RKO (cell line): ENCODE results near the gene TUBA3E.
"Not testable (repeated sequence)": the region's sequence is repeated elsewhere in the genome, so short reads cannot be mapped to it uniquely, and the experiment has no call there.

Source experiments
- DNase-seq: peaks from one replicate; pipeline ENCODE4 v3.0.0-alpha.2; 2016; ENCODE audit warnings: low spot score

TUBA3E gene

GRCh38 chr2:130162486-130162885 is 35.8 kb downstream of the TUBA3E start:
- not testable (repeated sequence) for DNase-seq

- not testable (repeated sequence) for DNase-seq
Measured at GRCh38 chr2:130160838-130161705, 37.2 kb downstream of the TUBA3E start.

DNA sequence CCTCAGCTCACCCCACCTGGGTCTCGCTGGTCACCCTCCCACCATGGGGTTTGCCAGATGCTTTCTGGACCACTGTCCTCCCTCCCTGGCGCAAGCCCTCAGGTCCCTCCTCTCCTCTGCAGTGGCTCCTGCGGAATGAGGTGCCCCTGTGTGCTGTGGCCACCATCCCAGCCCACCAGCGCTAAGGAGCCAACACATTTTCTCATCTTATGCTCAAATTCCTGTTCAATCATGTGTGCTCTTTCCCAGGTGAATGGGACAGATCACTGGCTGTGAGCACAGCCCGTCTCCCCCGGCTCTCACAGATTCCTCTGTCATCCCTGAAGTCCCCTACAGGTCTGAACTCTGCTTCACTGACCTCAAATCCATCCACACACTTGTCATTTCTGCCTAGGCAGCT is 38.1 kb downstream of the TUBA3E start:
- no peak for DNase-seq

GRCh38 chr2:130159376-130159775 is 38.9 kb downstream of the TUBA3E start:
- not testable (repeated sequence) for DNase-seq

- DNase-seq: no peak
Measured at GRCh38 chr2:130158631-130159030, 39.6 kb downstream of the TUBA3E start.

GRCh38 chr2:130157825-130158514 is 40.3 kb downstream of the TUBA3E start:
- DNase-seq: not testable (repeated sequence)

GRCh38 chr2:130157354-130157753 is 40.9 kb downstream of the TUBA3E start:
- DNase-seq: not testable (repeated sequence)

DNA sequence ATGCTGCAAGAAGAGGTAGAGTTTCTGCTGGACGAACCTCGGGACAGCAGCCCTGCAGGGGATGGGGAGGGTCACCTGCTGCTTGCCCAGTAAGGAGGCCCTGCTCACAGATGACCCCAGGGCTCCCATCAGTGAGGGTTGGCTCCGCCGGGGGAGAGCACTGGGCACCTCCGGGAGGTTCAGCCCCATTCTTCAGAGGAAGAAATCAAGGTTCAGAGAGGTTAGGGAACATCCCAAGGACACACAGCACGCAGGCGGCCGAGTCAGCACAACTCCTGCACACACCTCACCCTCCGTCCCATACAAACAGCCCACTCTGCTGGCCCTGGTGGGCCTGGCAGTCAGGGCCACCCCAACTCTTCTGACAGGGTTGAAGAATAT is 41.6 kb downstream of the TUBA3E start:
- no peak for DNase-seq

DNA sequence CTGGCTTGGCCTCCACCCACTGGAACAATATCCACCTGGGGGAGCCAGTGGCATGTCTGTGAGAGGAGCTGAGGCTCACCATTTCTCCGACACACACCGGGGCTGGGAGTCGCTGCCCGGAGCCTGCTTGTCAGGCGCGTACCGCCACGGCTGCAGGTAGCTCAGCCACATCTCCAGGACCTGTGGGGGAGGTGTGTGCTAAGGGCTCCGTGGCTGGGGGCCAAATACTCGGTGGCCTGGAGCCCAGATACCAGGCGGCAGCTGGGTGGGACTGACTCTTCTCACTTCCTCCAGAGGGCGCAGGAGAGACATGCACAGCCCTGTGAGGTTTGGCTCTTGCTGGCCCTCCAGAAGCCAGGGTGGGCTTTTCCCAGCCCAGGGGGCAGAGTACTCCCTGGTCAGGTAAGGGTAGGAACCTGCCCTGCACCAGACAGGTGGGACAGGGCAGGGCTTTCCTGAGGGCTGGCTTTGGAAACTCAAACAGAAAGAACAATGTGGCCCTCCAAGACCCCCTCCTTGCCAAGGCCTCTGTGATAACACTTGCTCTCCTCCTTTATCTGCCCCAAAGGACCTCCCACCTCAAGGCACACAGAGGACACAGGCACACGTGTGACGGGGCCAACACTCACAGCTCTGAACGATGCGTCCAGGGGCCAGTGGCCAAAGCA is 42.1 kb downstream of the TUBA3E start:
- DNase-seq: peak; percentile 42

- no peak for DNase-seq
Measured at GRCh38 chr2:130154773-130155765, 43.2 kb downstream of the TUBA3E start.

DNA sequence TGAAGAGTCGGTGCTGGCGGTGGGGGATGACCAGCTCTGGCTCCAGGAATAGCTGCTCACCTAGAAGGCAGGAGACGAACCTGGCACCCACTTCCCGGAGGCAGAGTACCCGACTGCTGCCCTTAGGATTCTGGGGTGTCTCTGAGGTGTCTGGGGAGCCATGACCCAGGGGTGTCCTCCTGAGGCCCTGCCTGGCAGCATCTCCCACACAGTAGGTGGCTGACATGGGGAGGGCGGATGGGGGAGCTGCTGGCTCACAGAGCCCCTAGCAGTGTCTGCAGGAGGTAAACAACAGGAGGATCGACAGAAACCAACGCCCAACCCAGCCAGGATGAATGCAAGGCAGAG is 43.8 kb downstream of the TUBA3E start:
- not testable (repeated sequence) for DNase-seq

DNA sequence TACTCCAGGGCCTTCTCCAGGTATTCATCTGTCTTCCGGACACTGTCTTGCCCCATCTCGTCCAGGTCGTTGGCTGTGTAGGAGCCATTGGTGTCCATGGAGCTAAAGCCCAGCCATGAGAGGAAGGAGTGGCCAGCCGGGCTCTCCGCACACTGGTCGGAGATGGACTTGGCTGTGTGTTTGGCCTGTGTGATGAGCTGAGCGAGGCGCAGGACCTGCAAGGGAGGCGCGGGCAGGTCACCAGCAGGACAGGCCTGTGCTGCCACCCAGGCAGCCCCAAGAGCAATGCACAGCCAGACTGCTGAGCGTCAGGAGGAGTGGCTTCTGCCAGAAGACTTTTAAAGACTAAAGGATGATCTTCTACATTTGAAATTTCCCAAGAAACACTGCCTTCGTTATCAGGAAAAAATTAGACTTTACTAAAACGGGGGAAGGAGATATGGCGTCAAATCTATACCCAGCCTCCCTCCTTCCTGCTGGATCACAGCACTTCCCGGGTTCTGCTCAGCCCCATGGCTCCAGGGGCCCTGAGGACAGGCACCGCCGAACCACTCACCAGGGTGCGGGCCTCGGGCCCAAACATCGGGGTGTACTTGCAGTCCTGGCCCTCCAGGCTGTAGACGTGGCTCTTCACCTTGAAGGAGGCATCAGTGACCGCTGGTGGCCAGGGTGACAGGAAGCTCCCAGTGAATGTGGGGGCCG is 44.4 kb downstream of the TUBA3E start:
- DNase-seq: not testable (repeated sequence)

GRCh38 chr2:130152816-130153595 is 45.2 kb downstream of the TUBA3E start:
- no peak for DNase-seq

DNA sequence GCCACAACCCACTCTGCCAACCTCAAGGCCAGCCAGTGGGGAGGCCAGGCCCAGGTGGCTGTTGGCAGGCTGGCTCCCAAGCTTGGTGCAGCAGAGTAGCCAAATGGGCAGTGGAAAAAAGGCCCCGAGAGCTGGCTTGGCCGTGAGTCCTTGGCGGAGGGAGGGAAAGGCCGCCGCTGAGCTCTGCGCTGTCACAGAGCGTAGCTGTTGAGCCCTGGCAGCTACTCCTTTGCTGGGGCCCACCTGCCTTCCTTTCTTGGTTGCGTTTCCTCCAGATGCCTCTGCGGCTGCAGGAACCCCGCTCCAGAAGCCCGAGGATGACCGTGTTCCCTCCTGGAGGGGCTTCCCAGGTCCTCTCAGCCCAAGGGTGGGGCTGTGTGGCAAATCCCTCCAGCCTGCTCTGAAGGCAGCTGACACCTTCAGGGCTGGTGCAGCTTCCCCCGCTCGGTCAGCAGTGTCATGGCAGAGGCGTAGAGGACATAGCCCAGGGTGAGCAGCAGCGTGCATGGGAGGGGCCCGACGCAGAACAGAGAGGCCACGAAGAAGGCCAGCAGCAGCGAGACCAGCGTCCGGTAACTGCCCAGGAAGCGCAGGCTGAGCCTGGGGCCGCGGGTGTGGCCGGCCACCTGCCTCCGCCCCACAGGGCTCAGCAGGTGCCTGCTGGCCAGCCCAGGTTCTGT is 46.0 kb downstream of the TUBA3E start:
- DNase-seq: not testable (repeated sequence)

DNA sequence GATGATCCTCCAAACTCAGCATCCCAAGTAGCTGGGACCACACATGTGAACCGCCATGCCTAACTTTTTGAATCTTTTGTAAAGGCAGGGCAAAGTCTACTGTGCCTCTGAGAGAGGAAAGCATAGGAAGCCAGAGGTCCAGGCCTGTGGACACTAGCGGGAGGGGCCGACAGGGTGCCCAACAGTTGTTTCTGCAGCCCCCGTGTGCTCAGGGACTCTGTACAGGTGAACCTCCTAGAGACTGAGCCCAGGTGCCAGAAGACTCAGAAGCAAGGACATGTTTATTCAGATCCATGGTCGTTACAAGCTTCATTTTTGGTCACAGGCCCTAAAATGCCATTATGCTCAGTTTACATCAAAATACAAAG is 47.1 kb downstream of the TUBA3E start:
- DNase-seq: not testable (repeated sequence)

DNA sequence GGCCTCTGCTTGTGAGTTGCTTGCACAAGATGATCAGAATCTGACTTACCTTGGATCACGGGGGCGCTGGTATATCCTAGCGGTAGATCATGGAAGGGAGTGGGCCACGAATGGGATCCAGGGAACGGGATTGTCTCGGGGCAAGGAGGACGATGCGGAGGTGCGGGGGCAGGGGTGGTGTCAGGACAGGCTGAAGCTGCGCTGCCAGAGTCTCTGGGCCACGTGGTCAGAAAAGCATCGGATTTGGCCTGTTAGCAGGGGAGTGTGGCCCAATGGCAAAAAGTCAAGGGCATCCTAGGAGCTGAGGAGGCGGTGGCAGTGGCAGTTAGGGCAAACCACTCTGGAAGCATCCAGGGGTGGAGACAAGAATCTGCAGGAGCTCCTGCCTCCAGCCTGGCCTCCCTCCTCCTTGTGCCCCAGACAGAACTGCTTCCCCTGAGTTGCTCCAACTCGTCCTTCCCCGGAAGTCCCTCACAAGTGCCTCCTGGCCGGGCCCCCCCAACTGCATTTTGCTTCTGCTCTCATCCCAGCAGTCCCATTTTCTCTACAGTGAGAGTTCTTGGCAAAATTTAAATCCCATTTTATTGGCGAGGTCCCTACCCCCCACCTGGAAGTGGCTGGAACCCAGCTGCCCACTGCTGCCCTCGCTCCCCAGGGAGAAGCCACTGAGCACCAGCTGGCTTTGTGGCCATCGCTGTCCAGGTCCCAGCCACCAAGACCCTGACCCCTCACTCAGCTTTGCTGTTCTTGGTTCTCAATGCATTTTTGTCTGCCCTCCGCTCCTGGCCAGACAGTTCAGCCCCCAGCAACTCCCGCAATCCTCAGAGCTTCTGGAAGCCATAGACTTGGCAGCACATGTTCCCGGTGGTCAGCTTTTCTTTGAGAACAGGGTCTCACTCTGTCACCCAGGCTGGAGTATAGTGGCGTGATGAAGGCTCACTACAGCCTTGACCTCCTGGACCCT is 47.8 kb downstream of the TUBA3E start:
- no peak for DNase-seq

DNA sequence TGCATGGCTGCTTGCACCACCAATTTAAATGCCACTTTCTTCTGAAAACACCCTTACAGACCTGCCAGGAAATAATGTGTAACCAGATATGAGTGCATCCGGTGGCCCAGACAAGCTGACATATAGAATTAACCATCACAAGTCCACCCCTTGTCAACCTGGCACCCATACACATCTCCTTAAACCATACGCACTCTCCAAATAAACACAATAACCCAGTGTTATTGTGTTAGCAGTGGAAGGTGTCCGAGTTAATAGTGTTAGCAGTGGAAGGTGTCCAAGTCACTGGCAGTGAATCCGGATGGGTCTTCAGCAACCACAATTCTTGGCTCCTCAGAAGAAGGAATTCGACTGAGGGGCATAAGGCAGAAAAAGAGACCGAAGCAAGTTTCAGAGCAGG is 49.7 kb downstream of the TUBA3E start:
- DNase-seq: not testable (repeated sequence)

DNA sequence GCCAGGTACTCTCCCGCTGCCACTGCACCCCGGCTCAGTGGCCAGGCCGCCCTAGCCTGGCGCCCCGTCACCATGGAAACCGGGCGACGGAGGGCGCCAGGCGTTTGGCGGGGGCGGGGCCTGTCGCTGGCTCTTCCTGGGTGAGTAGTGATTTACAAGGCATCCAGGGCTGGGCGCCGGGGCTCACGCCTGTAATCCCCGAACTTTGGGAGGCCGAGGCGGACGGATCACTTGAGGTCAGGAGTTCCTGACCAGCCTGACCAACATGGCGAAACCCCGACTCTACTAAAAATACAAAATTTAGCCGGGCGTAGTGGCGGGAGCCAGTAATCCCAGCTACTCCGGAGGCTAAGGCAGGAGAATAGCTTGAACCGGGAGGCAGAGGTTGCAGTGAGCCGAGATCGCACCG is 53.2 kb downstream of the TUBA3E start, which contains the start of gene CCDC74B:
CCDC74B (minus strand) TSS at position 107 of the 409 bp plus-strand sequence. CDS start 116 bp downstream, outside the sequence.
- DNase-seq: peak; percentile 39
